SIG-M5 treated with dmso at 0.1 percent for 504 hours (cell line): ENCODE results near the gene WFDC10A.
"Not testable (repeated sequence)": the region's sequence is repeated elsewhere in the genome, so short reads cannot be mapped to it uniquely, and the experiment has no call there.

ENCODE experiments used
- DNase-seq: peaks from one replicate; lab custom pipeline; 2025; ENCODE audit not compliant: unreplicated experiment; lab: John Stamatoyannopoulos, UW

WFDC10A gene

DNA sequence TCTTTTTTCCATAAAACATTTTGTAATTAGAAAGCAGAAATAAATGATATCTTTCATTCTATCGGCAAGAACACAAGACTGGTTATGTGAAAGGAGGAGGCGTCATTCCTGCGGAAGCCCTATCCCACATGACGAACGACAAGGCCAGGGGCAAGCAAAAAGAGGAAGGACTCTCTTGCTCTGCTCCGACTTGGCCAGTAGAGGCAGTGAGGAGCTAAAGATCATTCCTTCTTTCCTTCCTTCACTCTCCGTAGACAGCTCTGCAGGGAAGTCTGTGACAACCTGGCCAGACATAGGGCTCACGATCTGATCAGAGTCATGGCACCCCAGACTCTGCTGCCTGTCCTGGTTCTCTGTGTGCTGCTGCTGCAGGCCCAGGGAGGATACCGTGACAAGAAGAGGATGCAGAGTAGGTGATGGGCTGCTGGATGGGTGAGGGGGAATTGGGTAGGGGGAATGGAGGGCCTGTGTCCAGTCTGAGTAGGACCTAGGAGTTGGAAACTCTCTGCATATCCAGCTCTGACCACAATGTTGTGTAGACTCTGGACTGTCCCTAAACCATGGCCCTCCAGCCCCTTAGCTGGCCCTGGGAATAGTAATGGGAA is at the start of gene WFDC10A:
Gene WFDC10A, plus strand, starts transcription at position 244 of the 605 bp plus-strand sequence. Its CDS starts 75 bp downstream, at position 319.
- DNase-seq, result peak; percentile 77

DNA sequence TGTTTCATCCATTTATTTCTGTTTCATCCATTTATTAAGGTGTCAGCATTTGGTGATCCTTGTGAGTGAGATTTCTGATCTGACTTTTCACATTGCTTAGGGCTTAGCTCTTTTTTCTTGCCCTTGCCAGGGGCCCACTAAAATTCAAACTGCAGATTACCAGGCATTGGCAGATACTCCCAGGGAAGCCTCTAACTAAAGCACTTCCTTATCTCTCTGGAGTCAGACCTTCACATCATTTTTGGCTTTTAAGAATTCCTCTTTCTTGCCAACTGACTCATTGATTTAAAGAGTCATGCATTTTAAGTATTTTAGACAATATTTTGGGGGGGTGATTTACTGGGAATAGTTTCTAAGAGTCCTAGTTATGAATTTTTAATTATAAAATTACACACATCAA is 47.8 kb upstream of the WFDC10A start:
- no peak for DNase-seq

- DNase-seq, result no peak
Observed at GRCh38 chr20:45583502-45583901, 46.0 kb upstream of the WFDC10A start.

GRCh38 chr20:45584294-45584693 is 45.2 kb upstream of the WFDC10A start:
- not testable (repeated sequence) for DNase-seq

DNA sequence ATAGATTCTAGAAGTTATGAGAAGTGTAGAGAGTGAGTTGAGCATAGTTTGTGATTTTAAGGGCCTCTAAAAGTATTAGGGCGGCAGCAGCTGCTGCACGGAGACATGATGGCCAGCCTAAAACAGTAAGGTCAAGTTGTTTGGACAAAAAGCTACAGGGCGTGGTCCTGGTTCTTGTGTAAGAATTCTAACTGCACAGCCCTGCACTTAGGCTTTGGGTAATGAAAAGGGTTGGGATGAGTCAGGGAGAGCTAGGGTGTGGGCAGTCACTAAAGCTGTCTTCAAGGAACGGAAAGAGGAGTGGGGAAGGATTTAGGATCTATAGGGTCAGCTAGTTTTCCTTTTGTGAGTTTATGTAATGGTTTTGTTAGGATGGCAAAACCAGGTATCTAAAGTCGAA is 43.6 kb upstream of the WFDC10A start:
- not testable (repeated sequence) for DNase-seq

DNA sequence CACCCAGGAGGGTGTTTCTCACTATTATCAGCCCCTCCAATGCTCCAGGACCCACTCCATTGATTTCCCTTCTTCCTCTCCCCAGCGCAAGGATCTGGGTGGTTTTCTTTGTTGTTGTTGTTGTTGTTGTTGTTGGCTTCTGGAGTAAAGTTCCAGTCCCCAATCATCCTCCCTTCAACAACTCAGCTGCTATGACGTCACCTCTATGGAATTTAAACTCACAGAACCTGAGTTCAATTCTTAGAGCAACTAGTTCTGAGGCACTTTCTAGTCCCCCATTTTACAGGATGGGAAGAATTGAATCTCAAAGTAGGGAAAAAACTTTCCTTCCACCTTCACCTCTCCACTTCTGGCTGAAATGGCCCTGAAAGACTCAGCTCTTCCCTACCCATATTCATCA is 40.7 kb upstream of the WFDC10A start:
- DNase-seq, result no peak

GRCh38 chr20:45589725-45590124 is 39.8 kb upstream of the WFDC10A start:
- DNase-seq, result no peak

GRCh38 chr20:45592574-45593189 is 36.9 kb upstream of the WFDC10A start:
- DNase-seq, result peak; percentile 82

DNA sequence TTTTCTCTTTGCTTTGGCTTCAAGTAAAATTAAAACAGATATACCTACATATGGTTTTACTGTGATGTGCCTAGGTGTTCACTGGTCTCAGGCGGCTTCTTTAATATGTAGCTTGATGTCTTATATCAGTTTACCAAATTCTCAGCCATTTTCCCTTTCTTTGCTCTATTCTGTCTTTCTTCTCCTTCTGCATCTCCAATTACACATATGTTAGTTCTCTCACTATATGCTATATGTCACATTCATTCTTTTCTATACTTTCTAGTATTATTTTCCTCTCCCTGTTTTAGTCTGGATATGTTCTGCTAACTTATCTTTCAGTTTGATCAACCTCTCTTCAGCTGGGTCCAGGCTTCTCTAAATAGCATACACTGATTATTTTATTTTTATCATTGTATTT is 36.0 kb upstream of the WFDC10A start:
- DNase-seq, result no peak

- no peak for DNase-seq
Observed at GRCh38 chr20:45595235-45595634, 34.3 kb upstream of the WFDC10A start.

- DNase-seq, result no peak
Observed at GRCh38 chr20:45607810-45608209, 21.7 kb upstream of the WFDC10A start.

GRCh38 chr20:45611054-45611453 is 18.5 kb upstream of the WFDC10A start:
- peak; percentile 57 for DNase-seq

- no peak for DNase-seq
Observed at GRCh38 chr20:45612314-45612713, 17.2 kb upstream of the WFDC10A start.

GRCh38 chr20:45617591-45617990 is 11.9 kb upstream of the WFDC10A start:
- no peak for DNase-seq

DNA sequence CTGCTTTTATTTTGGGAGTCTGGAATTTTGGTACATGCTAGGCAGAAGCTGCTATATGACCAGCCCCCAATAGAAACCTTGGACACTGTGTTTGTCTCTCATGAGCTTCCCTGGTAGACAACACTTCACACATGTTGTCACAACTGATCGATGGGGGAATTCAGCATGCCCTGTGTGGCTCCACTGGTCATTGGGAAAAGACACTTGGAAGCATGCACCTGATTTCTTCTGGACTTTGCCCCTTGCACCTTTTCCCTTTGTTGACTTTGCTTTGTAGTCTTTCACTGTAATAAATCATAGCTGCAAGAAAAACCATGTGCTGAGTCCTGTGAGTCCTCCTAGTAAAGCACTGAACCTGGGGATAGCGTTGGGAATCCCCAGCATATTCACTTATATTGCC is 7.9 kb upstream of the WFDC10A start:
- no peak for DNase-seq

GRCh38 chr20:45626540-45626939 is 3.0 kb upstream of the WFDC10A start:
- no peak for DNase-seq

DNA sequence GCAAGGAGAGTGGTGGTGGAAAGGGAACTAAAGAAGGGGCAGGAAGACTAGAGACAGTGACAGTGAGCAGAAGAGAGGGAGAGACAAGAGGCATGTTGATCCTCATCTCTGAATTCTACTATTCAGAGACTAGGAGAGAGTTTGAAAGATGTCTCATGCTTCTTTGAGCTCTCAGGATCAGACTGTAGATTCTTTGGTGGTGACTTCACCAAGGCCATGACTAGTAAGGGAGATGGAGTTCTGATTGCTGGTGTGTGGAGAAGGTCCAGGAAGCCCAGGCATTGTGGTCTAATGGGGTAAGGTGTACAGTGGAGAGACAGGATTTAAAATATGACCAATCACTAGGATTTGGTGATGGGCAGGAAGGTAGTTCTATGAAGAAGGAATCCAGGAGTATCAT is 832 bp downstream of the WFDC10A start:
- DNase-seq, result no peak

DNA sequence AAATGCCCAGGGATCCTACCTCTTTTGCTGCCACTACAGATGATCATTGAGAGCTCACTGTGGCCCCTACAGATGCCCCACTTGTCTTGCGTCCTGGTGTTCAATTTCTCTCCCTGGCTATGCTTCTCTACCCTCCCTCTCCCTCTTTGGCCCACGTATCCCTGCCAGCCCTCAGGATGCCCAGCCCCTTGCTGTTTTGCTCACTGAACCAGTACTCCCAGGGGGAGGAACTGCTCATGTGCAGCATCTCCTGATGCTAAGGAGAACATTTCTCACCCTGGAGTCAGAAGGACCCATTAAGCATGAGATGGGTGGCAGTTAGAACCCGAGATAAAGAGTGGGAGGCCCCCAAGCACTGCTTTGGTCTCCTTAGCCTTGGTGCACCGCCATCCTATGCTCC is 1.6 kb downstream of the WFDC10A start, which contains the start of gene WFDC9:
Gene WFDC9, minus strand, starts transcription at position 101 of the 400 bp plus-strand sequence. CDS start 21,103 bp downstream, outside the sequence.
- no peak for DNase-seq

DNA sequence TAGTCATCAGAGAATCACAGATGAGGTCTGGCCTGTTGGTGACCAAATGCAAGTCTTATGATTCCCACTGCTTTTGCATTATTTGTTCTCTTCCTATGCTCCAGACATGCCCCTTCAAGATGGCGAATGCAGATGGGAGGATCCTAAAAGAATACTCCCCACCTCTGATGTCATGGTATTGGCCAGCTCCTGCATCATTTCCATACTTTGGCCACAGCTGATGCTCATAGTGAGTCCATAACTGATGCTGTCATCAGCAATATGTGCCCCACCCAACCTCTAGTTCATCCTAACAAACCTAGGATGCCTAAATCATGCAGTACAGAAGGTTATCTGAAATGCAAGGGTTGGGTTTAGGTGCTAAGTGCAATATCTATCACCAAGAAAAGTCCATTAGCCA is 7.0 kb downstream of the WFDC10A start:
- DNase-seq, result no peak

- DNase-seq, result no peak
Observed at GRCh38 chr20:45639687-45640086, 10.1 kb downstream of the WFDC10A start.

- DNase-seq, result not testable (repeated sequence)
Observed at GRCh38 chr20:45641076-45641475, 11.5 kb downstream of the WFDC10A start.

GRCh38 chr20:45645869-45646268 is 16.3 kb downstream of the WFDC10A start:
- not testable (repeated sequence) for DNase-seq

DNA sequence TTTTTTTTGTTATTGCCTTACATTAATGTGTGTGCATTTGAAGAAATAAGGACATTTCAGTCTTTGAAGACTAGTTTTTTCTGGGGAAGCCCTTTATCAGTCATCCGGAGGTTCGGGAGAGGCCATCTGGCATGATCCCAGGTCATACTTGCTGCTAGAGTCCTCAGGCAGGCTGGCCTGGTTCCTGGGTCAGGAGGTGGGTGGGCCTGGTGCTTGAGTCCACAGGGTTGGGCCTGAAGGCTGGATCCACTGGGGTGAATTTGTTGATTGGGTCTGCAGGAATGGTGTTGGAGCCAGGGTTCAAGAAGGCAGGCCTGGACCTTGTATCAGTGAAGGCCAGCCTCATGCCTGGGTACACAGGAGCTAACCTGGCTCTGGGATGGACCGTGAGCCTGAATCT is 17.3 kb downstream of the WFDC10A start:
- DNase-seq, result no peak
